Upper lobe of left lung (tissue), 4 donors: ENCODE results near the gene NWD2.

Source experiments
- CTCF ChIP-seq, 6 experiments: fragments of 450-650 bp in 4 of 6; fragments of 200-600 bp in 2 of 6; sonication (generic) in 2 of 6; IDR thresholded peaks; one replicate each; pipeline ENCODE4 v1.5.1; 2016 to 2019; ENCODE audit warnings: antibody characterized with exemption in 6 of 6
- POLR2A ChIP-seq, 4 donors: fragments of 450-650 bp; IDR thresholded peaks; one replicate each; pipeline ENCODE4 v1.5.1; 2016 to 2017; ENCODE audit warnings: antibody characterized with exemption in 4 of 4, mild to moderate bottlenecking in 2 of 4
- POLR2AphosphoS5 ChIP-seq, 2 donors: sonication (generic); formaldehyde crosslinking; IDR thresholded peaks; one replicate each; pipeline ENCODE4 v1.5.1; 2017; ENCODE audit warnings: antibody characterized with exemption in 2 of 2

GRCh38 chr4:37338972-37339371 is 94.4 kb downstream of the NWD2 start:
- TF ChIP-seq CTCF (IDR thresholded peaks at IDR 0.05) (no peak), POLR2AphosphoS5 (IDR thresholded peaks at IDR 0.05) (no peak), POLR2A (IDR thresholded peaks at IDR 0.05) (no peak)
